ENCODE data around the gene NKAIN4. TPM values are rescaled to one million over a fixed set of nuclear protein-coding genes. Genes with fewer than 3 reads are reported as not detected.
"Not testable (repeated sequence)": the region's sequence is repeated elsewhere in the genome, so short reads cannot be mapped to it uniquely, and the experiment has no call there.

The NKAIN4 gene
- polyA plus RNA-seq, 1 donor: 29.5 TPM

DNA sequence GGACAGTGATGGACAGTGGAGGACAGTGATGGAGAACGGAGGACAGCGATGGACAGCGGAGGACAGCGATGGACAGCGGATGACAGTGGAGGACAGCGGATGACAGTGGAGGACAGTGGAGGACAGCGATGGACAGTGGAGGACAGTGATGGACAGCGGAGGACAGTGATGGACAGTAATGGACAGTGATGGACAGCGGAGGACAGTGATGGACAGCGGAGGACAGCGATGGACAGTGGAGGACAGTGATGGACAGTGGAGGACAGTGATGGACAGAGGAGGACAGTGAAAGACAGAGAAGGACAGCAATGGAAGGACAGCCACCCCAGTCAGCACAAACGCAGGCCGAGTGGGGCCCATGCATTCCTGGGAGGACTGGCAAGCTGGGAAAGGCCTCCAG, 3.4 kb upstream of the NKAIN4 start:
- no peak for DNase-seq (ENCODE audit: low read depth)

GRCh38 chr20:63256954-63257353, 2.7 kb upstream of the NKAIN4 start:
- DNase-seq (ENCODE audit: low read depth): no peak

GRCh38 chr20:63255931-63256704, 1.9 kb upstream of the NKAIN4 start:
- no peak for DNase-seq (ENCODE audit: low read depth)

DNA sequence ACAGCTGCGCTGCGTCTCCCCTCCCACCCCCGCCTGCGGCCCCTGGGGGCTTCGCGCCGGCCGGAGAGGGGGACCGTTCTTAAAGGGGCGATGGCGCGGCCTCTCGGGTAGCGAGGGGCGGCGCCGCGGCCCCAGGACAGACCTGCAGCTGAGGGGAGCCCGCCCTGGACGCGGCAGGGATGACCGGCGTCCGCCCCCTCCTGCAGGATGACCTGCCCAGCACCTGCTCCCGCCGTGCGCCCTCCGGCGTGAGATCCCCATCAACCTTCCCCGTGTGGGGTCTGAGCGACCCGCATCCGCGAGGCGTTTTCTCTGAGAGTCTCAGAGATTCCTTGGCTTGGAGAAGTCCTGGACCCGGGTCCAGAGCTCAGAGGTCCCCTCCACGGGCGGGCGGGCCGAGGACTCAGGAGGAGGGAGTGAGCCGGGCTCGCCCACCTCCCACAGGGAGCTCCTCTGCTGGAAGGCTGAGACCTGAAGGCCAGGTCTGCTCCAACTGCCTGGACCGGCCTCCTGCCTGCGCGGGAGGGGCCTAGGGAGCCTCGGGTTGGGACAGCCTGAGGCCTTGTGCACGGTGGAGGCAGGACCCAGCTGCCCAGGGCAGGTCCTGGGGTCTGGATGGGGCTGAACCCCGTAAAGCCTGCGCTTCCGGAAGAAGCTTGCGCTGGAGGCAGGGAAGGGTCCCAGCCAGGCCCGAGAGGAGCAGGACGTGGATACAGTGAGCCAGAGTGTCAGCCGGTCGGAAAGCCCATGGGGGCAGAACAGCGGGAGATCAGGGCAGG, 532 bp upstream of the NKAIN4 start:
- DNase-seq (ENCODE audit: low read depth): no peak

DNA sequence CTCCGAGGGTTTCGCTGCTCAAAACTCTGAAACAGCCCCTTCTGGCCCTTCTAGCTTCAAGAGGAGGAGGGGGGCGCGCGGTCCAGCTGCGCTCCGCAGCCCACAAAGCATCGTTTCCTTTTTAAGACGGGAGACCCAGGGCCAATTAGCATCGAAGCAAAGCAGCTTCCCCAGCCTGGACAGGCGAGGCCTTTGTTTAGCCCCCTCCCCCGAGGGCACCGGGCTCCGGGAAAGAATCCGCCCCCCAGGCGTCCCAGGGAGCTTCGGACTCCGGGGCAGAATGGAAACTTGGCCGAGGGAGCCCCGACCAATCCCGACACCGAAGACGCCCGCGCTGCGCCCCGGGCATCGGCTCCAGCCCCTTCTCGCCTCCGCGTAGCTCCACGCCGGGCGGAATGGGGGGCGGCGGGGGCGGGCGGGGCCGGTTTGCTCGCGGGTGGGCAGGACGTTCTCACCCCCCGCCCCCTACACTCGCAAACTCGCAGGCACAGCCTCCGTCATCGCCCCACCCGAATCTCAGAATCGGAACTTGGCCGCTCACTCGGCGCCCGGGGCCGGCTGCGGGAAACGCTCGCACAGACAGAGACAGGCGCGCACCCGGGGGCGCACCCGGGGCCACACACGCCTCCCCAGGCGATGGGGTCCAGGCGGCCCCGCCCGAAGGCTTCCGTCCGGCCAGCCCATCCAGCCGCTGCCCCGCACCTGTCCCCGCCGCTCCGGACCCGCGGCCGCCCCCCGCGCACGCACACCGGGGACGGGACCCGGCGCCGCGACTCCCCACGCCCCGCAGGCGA, 628 bp downstream of the NKAIN4 start:
- no peak for DNase-seq (ENCODE audit: low read depth)

DNA sequence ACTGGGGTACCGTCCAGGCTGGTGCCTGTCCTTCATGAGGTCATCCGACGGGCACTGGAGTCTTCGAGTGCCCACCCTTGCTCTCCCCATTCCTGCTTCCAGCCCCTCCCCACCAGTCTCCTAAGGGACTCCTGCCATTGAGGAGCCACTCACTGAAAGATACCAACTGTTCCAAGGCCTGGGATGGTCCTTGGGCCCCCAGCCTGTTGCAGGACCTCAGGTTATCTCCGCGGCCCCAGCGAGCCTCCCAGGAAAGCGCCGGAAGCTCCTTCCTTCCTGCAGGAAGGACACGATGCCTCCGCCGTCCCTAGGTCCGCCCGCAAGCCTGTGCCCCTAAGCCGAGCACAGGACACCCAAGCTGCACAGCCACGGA, 1.2 kb downstream of the NKAIN4 start:
- no peak for DNase-seq (ENCODE audit: low read depth)

DNA sequence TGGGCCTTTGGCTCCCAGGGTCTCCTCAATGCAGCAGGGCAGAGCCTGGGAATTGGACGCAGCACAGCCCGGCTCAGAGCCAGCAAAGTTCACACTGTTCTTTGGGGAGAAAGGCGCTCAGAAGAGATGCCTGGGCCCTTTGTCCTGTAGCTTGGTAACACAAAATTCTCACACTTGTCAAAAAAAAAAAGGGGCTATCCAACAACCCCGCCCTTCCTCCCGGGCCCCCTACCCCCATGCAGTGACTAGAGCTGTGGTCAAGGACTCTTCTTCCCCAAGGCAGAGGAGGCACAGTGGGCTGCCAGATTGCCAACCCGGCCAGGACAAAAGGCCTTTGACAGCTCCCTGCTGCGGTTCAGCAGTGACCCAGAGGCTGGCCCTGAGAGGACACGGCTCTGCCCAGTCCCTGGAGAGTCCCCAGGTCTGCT, 2.0 kb downstream of the NKAIN4 start:
- no peak for DNase-seq (ENCODE audit: low read depth)

DNA sequence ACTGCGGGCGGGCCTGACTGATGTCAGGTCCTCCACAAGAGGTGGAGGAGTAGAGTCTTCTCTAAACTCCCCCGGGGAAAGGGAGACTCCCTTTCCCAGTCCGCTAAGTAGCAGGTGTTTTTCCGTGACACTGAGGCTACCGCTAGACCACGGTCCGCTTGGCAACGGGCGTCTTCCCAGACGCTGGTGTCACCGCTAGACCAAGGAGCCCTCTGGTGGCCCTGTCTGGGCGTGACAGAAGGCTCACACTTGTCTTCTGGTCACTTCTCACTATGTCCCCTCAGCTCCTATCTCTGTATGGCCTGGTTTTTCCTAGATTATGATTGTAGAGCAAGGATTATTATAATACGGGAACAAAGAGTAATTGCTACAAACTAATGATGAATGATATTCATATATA, 2.9 kb downstream of the NKAIN4 start:
- DNase-seq (ENCODE audit: low read depth): not testable (repeated sequence)

DNA sequence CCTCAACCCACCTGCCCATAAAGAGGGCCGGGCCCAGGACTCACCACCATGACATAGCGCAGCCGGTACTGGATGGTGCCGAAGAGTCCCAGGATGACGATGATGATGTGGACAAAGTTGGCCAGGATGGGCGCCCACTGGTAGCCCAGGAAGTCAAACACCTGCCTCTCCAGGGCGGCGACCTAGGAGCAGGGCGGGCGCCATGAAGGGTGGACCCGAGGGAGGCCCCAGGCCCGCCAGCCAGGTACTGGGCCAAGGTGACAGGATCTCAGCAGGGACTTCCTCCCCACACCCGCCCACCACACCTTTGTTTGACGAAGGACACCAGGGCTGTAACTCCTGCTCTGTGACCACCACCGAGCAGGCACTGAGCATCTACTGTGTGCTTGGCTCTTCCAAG, 4.4 kb downstream of the NKAIN4 start:
- no peak for DNase-seq (ENCODE audit: low read depth)

DNA sequence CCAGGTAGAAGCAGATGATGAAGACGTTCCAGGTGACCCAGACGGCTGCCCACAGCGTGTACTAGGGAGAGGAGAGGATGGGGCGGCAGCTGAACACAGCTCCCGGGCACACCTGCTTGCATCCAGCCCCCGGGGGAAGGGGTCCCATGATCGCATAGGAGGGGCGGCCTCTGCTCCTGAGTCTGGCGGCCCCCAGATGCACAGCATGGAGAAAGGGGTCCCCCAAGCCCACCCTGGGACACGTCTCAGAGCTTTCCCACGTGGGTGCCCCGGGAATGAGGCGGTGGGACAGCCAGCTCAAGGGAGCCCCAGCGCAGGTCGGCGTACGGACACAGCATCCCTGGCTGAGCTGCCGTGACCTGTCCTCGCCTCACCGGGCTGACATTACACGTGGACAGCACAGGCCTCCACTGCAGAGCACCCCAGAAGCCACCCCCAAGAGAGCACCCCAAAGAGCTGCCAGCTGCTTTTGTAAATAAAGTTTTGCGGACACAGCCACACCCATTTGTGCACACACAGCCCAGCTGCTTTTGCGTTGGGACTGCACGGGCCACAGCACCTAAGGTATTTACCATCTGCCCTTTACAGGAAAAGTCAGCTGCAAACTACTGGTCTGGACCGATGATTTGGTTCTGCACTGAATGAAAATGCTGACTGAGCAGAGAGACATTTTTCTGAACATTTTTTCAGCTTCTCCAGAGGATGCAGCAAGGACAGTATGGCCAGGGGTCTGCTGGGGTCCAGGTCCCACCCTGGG, 5.2 kb downstream of the NKAIN4 start:
- DNase-seq (ENCODE audit: low read depth): no peak

GRCh38 chr20:63247671-63248228, 6.5 kb downstream of the NKAIN4 start:
- no peak for DNase-seq (ENCODE audit: low read depth)

- no peak for DNase-seq (ENCODE audit: low read depth)
Observed at GRCh38 chr20:63246490-63247288, 7.6 kb downstream of the NKAIN4 start.

DNA sequence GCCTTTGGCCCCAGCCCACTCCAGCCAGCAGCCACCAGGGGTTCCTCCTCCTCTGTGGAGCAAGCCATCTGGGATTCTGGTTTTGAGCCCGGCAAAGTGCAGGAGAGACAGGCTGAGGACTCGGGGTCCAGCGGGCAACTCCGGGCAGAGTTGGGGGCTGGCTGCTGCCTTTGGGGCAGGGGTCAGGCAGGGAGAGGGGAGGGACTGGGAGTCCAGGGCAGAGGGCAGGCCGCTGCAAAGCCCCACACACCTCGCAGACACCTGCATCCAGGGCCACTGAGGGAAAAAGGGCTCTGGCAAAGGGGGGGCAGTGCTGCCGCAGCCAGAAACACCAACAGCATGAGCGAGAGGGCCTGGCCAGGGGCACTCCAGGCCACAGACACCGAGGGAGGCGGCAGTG, 9.8 kb downstream of the NKAIN4 start:
- DNase-seq (ENCODE audit: low read depth): no peak

GRCh38 chr20:63243604-63244247, 10.5 kb downstream of the NKAIN4 start:
- DNase-seq (ENCODE audit: low read depth): no peak

DNA sequence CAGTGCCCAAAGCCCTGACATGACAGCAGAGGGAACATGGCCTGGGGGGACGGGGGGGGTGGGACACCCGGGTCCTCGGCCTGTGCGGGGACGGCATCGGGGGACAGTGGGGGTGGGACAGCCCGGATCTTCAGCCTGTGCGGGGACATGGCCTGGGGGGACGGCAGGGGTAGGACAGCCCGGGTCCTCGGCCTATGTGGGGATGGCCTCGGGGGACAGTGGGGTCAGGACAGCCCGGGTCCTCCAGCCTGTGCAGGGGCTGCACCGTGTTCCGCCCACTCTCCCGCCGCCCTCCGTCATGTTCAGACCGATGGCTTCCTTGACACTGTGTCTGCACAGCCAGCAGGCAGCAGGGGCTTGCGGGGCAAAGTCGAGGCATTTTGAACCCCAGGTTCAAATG, 11.5 kb downstream of the NKAIN4 start:
- no peak for DNase-seq (ENCODE audit: low read depth)

- DNase-seq (ENCODE audit: low read depth): no peak
Observed at GRCh38 chr20:63241272-63241671, 13.0 kb downstream of the NKAIN4 start.

DNA sequence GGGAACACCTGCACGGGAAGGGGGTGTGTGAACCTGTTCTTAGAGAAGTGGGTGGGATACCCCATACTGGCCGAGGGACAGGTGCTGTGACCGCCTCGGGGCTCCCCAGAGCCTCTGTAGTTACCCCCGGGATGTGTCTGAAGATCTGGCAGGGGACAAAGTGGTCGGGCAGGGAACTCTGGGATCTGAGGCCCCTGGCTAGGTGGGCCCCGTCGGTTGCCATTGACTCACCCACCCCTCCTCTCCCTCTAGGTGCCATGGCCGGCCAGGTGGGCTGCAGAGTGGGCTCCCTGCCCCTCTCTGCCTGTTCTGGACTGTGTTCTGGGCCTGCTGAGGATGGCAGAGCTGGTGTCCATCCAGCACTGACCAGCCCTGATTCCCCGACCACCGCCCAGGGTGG, 14.3 kb downstream of the NKAIN4 start:
- no peak for DNase-seq (ENCODE audit: low read depth)

GRCh38 chr20:63239431-63239830, 14.8 kb downstream of the NKAIN4 start:
- no peak for DNase-seq (ENCODE audit: low read depth)

- no peak for DNase-seq (ENCODE audit: low read depth)
Observed at GRCh38 chr20:63238514-63239125, 15.6 kb downstream of the NKAIN4 start.

GRCh38 chr20:63238031-63238430, 16.2 kb downstream of the NKAIN4 start:
- DNase-seq (ENCODE audit: low read depth): no peak
